GM12874 (cell line): Measurements from ENCODE around the gene CHST12.

Experiments used
- CTCF ChIP-seq: IDR thresholded peaks from 2 replicates; pipeline ENCODE4 v1.5.1; 2011; ENCODE audit warnings: low read depth, mild to moderate bottlenecking, control low read depth, low read length, moderate library complexity; ENCODE audit not compliant: insufficient read depth

CHST12 gene

GRCh38 chr7:2468227-2468626 lies 64.8 kb downstream of the CHST12 start:
- no peak for TF ChIP-seq CTCF

- no peak for TF ChIP-seq CTCF
Observed at GRCh38 chr7:2470204-2471021, 67.0 kb downstream of the CHST12 start.

GRCh38 chr7:2471022-2471329 lies 67.6 kb downstream of the CHST12 start:
- no peak for TF ChIP-seq CTCF

GRCh38 chr7:2471396-2471795 lies 68.0 kb downstream of the CHST12 start:
- TF ChIP-seq CTCF = no peak

GRCh38 chr7:2472739-2473138 lies 69.3 kb downstream of the CHST12 start:
- no peak for TF ChIP-seq CTCF

GRCh38 chr7:2473496-2474180 lies 70.2 kb downstream of the CHST12 start:
- TF ChIP-seq CTCF = no peak

- no peak for TF ChIP-seq CTCF
Observed at GRCh38 chr7:2474224-2474623, 70.8 kb downstream of the CHST12 start.
